Measurements from ENCODE around the gene TNNC2.
"Not testable (repeated sequence)": the region's sequence is repeated elsewhere in the genome, so short reads cannot be mapped to it uniquely, and the experiment has no call there.

Gene TNNC2

GRCh38 chr20:45848969-45849582 lies 22.0 kb upstream of the TNNC2 start:
- no peak for DNase-seq (ENCODE audit: low spot score)

DNA sequence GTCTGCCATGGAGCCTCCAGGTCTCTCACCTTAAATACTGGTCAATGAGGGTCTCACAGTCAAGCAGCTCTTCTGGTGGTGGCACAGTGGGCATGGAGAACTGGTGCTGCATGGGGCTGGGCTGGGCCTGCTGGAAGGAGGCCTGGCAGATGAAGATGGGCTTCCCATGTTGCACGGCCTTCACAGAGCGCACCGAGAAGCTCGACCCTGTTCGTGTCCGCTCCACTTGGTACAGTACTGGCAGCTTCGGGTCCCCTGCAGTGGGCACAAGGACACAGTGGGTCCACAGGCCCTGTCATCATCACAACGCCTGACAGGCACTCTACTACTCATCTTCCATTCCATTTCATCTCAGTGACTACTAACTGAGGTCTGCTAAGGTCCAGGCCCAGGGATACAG lies 21.3 kb upstream of the TNNC2 start:
- DNase-seq (ENCODE audit: low spot score), result no peak

DNA sequence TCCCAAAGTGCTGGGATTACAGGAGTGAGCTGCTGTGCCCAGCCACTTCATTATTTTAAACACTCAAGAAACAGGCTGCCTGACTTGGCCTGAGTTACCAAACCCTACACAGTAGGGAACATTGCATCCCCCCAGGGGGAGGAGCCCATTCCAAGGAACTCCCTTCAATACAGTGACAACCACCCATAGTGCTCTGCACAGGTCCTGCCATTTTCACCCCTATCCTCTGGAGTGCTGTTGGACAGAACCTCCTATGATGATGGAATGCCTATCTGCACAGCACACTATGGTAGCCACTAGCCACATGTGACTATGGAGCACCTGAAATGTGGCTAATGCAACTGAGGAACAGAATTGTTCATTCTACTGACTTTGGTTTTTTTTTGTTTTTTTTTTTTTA lies 18.3 kb upstream of the TNNC2 start:
- no peak for DNase-seq (ENCODE audit: low spot score)

GRCh38 chr20:45843506-45843905 lies 16.4 kb upstream of the TNNC2 start:
- DNase-seq (ENCODE audit: low spot score), result no peak

- peak; percentile 67 for DNase-seq (ENCODE audit: low spot score)
Observed at GRCh38 chr20:45842169-45842812, 15.2 kb upstream of the TNNC2 start.

DNA sequence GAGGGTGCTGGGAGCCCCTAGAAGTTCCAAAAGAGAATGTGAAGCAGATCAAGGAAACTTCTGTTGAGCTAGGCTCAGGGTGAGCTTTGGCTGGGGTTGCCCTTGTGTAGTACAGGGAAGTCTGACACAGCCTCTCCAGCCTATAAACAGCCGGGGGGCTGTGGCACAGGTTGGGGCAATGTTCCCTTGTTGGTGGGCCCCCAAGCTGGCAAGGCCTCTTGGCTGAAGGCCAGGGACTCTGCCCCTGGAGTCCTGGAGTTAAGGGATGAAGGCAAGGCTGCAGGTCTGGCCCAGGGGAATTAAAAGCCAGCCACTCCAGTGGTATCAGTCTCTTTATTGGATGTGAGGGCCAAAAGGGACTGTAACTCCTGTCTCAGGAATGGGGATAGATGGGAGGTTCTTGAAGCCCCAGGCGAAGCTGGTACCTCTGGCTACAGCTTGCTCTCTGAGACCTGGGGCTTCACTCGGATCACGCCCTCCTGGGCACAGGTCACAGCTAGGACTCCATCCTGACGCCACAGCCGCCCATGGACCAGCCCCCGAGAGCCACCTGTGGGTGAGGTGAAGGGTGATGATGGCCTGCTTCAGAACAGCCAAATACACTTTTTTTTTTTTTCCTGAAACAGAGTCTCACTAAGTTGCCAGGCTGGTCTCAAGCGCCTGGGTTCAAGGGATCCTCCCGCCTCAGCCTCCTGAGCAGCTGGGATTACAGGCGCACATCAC lies 14.5 kb upstream of the TNNC2 start:
- no peak for DNase-seq (ENCODE audit: low spot score)

DNA sequence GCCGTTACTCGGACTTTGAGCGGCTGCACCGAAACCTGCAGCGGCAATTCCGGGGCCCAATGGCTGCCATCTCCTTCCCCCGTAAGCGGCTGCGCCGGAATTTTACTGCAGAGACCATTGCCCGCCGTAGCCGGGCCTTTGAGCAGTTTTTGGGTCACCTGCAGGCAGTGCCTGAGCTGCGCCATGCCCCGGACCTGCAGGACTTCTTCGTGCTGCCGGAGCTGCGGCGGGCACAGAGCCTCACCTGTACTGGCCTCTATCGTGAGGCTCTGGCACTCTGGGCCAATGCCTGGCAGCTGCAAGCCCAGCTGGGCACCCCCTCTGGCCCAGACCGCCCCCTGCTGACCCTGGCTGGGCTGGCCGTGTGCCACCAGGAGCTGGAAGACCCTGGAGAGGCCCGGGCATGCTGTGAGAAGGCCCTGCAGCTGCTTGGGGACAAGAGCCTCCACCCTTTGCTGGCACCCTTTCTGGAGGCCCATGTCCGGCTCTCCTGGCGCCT lies 13.6 kb upstream of the TNNC2 start:
- no peak for DNase-seq (ENCODE audit: low spot score)

- no peak for DNase-seq (ENCODE audit: low spot score)
Observed at GRCh38 chr20:45836841-45837240, 9.7 kb upstream of the TNNC2 start.

DNA sequence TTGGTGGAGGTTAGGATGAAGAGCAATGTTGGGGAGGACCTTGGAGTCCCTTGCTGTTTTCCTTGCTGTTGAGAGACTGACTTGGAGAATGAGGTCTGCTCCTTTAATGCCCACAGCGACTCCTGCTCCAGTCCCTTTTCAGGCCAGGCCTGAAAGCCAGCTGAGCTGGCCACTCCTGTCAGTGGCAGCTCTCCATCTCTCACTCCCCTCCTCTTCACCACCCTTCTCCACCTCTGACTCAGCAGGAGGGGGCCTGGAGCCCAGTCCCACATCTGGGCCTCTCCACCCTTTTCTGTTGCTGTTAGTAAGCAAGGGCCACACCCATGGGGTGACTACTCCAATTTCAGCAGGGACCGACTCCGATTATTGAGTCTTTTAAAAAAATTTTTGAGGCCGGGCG lies 8.7 kb upstream of the TNNC2 start:
- no peak for DNase-seq (ENCODE audit: low spot score)

- peak; percentile 45 for DNase-seq (ENCODE audit: low spot score)
Observed at GRCh38 chr20:45835329-45835765, 8.2 kb upstream of the TNNC2 start.

GRCh38 chr20:45834797-45835161 lies 7.7 kb upstream of the TNNC2 start:
- no peak for DNase-seq (ENCODE audit: low spot score)

- DNase-seq (ENCODE audit: low spot score), result no peak
Observed at GRCh38 chr20:45833883-45834796, 7.0 kb upstream of the TNNC2 start.

DNA sequence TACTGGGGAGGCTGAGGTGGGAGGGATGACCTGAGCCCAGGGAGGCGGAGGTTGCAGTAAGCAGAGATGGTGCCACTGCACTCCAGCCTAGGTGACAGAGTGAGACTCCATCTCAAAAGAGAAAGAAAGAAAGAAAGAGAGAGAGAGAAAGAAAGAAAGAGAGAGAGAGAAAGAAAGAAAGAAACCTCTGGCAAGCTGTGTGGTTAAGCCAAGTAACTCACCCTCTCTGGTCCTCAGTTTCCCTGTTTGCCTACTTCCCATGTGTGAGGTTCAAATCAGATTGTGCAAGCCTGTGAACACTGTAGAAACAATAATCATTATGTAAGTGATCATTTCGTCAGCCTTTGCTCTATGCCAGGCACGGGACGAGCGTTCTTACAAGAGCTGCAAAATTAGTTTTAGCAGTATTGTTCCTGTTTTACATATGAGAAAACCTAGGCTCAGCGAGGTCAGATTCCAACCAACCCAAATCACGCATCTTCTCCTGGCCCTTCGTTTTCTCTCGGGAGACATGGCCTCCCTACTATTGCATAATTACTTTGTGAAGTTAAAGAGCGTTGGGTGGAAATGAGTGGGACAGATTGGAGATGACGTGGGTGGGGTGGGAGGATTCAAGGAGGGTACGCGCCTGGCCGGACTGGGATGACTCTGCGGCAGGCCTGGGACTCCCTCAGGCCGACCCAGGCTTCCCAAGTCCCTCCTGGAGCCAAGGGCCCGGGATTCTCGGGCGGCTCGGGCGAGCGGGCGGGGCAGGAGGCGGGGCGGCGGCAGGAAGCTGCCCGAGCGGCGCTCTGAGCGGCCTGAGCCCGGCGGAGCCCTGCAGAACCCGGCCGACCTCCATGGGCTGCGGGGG lies 6.1 kb upstream of the TNNC2 start, which contains the start of gene SNX21:
Gene SNX21, plus strand, starts transcription at position 770 of the 853 bp plus-strand sequence. CDS start 121 bp downstream, outside the sequence.
- DNase-seq (ENCODE audit: low spot score), result no peak

DNA sequence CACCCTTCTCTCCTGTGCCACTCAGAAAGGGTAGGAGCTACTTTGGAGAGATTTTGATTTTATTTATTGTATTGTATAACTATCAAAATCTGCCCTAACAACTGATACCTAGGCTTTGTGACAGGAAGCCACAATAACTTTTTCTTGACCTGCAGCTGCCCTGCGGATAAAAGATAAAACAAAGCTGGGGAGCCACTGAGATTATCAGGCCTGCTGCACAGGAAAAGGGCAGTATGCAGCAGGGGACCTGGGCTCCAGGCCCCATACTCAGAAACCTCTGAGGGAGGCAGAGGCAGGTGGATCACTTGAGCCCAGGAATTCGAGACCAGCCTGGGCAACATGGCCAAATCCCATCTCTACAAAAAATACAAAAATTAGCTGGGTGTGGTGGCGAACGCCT lies 5.5 kb upstream of the TNNC2 start:
- no peak for DNase-seq (ENCODE audit: low spot score)

GRCh38 chr20:45829673-45830106 lies 2.6 kb upstream of the TNNC2 start:
- DNase-seq (ENCODE audit: low spot score), result not testable (repeated sequence)

DNA sequence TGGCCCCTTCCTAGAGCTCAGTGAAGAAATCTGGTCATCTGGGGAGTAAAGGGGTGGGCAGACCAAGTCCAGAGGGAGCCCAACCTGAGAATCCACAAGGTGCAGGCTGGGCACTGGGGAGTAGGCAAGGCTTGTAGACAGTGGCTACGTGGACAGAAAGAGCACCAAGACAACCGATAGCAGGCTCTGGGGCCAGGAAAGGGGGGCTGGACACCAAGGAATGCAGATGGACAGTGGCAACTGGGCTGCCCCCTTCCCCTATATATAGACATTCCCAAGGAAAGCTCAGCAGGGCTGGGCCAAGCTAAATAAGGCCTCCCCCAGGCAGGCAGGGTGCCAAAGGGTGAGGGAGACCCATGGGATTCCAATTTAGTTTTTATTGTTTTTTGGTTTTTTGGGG lies 1.5 kb upstream of the TNNC2 start:
- no peak for DNase-seq (ENCODE audit: low spot score)

- DNase-seq (ENCODE audit: low spot score), result no peak
Observed at GRCh38 chr20:45827712-45828111, 600 bp upstream of the TNNC2 start.

DNA sequence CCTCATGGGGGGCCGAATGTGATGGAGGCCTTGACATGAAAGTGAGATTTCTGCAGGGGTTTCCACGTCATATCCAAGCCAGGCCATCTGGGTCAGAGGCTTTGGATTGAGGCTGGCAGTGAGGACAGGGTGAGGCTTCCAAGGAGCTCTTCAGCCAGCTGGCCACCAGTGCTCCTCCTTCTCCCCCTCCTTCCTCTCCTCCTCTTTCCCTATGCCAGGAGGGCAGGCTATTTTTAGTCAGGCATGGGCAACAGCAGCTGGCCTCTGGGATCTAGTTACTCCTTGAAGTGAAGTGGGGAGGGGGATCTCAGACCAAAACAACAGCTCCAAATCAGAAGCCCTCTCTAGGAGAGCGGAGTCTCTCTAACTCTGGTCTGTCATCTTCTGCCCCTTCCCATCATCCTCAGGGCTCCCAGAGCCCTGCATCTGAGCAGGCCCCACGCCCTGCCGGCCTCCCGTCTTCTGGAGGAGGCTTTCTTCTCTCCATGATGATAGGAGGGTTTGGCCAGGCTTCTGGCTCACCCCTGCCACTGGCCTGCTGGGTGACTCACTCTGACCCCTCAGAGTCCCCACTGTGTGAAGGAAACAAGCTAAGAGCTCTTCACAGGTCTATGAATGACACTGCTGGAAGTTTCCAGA lies 612 bp downstream of the TNNC2 start:
- DNase-seq (ENCODE audit: low spot score), result no peak

DNA sequence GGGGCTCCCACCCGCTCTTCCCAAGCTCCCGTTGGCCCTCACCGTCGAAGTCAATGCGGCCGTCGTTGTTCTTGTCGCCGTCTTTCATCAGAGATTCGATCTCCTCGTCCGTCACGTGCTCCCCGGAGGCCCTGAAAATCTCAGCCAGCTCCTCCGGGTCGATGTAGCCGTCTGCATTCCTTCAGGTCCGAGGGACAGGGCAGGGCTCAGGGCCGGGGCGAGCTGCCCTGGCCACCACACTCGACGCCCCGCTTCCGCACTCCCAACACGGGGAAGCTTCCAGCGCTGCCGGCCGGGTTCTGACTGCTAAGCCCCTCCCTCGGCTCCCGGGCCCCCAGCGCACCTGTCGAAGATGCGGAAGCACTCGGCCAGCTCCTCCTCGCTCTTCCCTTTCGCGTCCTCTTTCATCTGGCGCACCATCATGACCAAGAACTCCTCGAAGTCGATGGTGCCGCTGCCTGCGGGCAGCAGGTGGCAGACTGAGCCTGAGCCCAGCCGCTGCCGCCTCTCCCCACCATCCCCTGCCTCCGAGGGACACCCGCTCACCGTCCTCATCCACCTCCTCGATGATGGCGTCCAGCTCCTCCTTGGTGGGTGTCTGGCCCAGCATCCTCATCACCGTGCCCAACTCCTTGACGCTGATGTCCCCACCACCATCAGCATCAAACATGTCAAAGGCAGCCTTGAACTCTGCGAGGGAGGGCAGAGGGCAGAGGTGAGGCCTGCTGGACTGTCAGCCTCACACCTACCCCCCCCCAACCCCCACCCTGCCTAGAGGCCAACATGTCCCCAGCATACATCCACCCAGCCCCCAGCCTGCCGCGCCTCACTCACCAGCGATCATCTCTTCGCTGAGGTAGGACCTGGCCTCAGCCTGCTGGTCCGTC lies 2.9 kb downstream of the TNNC2 start:
- DNase-seq (ENCODE audit: low spot score), result peak; percentile 11

DNA sequence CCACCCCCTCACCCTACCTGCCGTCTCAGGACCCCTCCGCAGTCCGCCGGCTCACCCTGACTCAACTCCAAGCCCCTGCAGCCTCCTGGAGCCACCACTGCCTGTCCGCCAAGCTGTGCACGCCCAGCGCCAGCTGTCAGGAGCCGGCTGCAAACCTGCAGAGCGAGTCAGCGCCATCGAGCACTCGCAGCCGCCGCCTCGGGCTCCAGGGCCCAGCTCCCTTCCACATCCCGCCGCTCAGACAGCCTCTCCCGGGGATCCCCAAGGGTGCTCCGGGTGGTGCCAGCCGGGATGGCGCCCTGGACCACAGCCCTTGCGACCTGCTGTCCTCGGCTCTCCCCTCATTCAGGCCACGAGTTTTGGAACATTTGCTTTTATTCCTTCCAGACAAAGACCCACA lies 4.3 kb downstream of the TNNC2 start:
- no peak for DNase-seq (ENCODE audit: low spot score)

All from NAMALWA (cell line).